ENCODE results near the gene CYTL1.
A peak's percentile ranks its signal among the peaks of the same experiment; 100 is the strongest.
"Not testable (repeated sequence)": the region's sequence is repeated elsewhere in the genome, so short reads cannot be mapped to it uniquely, and the experiment has no call there.

Gene CYTL1

DNA sequence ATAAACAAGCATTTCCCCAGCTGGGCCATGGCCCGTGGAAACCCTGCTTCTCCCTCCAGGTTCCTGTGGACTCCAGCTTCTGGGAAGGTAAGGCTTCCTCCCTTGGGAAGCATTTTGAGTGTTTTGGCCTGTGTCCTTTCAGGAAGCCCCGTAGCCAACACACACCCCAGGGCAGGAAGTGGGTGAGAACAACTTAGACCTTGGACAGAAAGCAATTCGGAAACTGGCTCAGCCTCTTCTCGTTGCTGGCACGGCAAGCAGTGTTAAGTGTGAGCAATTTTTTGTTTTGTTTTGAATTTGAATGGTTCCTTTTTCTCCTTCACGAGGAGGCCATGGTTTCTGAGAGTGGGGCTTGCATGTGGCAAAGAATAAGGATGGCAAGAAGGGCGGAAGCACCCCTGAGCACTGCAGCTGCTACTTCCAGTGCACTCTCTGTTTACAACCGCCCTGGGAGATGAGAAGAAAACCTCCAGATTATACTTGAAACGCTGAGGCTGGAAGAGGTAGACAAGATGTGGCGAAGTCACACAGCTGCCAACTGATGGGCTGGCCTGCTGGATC is 14.1 kb upstream of the CYTL1 start:
- FAIRE-seq, result no peak

DNA sequence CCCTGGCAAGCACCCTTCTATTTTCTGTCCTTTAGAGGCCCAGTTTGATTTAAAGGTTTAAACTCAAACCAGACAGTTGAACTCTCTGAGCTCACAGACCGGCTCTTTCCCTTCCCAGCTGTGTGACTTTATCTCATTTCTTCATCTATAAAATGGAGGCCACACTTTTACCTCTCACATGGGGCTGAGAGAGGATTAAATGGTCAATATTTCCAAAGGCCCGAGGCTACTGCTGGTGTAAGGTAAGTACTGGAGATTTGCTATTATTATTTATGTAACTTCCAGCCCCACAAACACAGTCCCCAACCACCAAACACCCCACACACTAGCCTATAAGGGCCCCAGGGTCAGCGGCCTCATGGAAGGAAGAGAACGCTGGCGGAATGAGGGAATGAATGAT is 13.6 kb upstream of the CYTL1 start:
- no peak for FAIRE-seq

DNA sequence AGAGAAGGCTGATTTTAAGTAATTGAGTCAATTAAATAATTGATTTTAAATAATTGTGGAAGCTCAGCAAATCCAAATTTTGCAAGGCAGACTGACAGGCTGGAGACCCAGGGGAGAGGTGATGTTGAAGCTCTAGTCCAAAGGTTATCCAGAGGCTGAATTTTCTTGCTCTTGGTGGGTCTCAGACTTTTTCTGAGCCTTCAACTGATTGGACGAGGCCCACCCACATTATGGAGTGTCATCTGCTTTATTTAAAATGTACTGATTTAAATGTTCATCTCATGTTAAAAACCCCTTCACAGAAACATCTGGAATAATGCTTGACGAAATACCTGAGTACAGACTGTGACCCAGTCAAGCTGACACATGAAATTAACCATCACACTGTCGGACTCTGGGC is 11.7 kb upstream of the CYTL1 start:
- FAIRE-seq, result no peak

DNA sequence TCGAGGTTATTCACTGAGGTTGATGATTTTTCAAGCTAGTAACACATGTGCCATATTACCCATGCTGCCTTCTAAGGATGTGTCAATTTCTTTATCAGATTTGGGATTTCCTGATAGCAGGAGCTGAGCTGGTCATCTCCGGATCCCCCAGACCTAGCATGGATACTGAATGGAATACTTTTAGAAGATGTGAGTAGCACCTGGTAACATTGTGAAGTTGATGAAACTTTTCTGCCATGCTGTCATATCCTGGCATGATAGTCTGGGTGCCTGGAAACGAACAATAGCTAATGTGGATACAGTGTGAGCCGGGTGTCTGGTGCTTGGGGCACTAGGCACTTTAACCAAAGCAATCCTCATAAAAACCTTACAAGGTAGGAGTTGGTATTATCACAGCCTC is 11.0 kb upstream of the CYTL1 start:
- no peak for FAIRE-seq

DNA sequence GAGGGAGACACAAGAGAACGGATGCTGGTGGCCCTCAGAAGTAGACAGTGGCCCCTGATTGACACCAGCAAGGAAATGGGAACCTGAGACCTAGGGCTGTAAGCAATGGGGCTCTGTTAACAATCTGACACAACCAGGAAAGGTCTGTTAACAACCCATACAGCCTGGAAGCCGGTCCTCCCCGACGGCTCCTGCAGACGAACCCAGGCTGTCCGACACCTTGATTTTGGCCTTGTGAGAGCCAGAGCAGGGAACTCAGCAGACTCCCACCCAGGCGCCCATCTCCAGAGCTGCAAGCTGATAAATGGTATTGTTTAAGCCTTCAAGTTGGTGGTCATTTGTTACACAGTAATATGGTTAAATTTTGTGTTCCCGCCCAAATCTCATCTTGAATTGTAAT is 10.2 kb upstream of the CYTL1 start:
- no peak for FAIRE-seq

DNA sequence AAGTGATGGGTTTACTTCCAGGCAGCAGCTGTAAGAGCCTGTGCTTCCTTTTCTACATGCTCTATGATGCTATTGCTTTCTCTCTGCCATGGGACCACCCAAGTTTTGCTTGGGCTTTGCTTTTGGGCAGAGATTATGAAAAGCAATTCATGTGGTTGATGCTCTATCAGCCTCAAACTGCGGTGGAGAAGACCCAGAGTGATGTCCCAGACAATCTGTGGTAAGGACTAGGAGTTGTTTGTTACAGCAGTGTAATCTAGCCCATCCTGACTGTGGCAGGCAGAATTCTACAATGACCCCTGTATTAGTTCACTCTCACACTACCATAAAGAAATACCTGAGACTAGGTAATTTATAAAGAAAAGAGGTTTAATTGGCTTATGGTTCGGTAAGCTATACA is 9.2 kb upstream of the CYTL1 start:
- no peak for FAIRE-seq

DNA sequence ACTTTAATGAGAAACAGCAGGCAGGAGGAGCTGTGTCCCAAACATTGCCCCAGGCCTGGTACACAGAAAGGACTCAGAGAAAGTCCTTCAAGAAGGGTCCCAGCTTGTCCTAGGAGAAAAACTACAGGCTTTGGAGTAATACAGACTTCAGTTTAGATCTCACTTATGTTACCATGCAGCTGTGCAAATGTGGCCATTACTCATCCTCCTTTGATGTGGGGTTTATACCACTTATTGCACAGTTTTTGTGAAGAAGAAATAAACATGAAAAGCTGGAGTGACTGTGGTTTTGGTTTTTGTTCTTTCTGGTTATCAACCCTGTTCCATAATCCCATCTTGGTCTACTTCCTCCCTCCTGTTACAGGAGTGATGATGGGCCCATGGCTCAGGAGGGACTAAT is 8.1 kb upstream of the CYTL1 start:
- no peak for FAIRE-seq

DNA sequence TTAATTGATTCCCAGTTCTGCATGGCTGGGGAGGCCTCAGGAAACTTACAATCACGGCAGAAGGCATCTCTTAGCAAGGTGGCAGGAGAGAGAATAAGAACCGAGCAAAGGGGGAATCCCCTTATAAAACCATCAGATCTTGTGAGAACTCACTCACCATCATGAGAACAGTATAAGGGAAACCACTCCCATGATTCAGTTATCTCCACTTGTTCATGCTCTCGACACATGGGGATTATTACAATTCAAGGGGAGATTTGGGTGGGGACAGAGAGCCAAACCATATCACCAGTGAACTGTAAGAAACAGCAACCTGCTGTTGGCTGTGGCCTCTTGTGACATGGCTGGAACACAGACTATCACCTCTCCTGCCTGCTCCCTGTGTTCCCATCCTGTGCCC is 7.1 kb upstream of the CYTL1 start:
- no peak for FAIRE-seq

DNA sequence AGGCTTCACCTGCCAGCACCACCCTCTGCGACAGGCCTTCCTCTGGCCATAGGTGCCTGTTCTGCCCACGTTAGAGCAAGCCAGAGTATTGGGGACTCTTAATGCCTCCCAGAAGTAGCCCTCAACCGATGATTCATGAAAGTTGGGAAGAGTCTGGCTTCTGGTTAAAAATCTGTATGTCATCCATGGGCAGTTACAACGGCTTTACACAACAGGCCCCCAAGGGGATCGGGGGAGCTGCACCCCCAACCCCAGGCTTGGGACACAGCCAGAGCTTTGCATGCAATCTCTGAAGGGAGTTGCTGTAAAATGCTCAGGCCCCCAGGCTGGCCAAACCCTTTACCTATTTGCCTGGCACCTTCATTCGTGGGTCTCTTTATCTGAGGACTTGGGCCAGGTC is 5.4 kb upstream of the CYTL1 start:
- FAIRE-seq, result no peak

DNA sequence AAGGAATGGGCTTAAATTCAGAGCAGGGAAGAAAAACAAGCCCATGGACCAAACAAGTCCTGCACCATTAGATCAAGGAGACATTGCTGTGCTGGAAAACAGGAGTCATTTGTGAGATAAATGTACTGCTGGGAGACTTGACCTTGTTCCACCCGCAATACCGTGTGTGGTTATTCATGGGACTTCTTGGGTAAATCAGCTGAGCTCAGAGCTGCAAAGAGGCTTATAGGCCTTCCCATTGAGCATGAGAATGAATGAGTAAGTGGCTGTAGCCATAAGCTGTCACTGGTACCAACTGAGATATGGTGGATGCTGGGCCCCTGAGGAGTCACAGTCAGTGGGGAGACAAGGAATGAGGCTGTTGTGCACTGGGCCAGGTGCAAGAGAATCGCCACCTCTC is 2.3 kb upstream of the CYTL1 start:
- FAIRE-seq, result no peak

DNA sequence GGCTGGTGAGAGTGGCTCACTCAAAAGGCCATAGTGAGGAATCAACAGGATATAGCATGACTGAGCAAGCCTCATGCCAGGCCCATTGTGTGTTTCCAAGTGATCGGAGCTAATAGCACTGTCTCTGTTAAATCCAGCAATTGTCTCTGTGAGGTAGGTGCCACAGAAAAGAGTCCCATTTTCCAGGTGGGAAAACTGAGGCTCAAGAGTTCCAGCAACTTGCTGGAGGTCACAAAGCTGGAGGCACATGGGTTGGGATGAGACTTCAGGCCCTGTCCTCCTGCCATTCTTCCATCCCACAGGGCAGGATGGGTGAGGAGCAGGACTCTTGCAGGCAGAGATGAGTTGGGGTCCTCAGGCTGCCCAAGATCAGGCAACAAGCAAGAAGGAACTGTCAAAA is 1.1 kb upstream of the CYTL1 start:
- no peak for FAIRE-seq

DNA sequence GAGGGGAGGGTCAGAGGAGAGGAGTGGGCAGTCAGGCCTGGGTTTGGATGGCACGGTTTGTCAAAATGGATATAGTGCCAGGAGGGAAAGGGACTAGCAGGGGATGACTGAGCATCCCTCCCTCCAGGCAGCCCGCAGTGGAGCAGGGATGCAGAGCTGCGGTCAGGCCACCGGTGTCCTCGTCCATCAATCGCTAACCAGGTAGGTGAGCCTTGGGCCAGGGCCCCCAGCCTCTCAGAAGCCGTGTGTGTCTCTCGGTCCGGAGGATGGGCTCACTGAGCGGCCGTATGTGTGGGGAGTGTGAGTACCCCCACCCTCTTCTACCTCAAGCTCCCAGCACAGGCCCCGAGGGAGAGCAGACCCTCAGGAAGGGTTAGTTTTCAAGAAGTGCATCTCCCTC is 538 bp upstream of the CYTL1 start:
- no peak for FAIRE-seq

DNA sequence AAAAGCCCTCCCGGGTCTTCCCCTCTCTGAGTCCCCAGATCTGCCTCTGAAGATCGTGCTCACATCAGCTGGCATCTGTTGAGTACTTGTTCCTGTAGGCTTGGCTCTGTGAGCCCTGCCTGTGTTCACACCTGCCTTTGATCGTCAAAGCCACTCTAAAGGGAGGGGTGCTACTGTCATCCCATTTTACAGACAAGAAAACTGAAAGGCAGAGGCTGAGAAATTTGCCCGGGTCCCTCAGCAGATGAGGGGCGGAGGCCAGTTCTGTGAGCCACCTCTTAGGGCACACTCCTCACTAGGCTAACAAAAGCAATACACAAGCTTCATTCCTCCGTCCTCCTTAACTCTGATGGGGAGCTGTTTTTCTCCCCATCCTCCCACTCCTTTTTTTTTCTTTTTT is 655 bp downstream of the CYTL1 start:
- FAIRE-seq, result no peak

DNA sequence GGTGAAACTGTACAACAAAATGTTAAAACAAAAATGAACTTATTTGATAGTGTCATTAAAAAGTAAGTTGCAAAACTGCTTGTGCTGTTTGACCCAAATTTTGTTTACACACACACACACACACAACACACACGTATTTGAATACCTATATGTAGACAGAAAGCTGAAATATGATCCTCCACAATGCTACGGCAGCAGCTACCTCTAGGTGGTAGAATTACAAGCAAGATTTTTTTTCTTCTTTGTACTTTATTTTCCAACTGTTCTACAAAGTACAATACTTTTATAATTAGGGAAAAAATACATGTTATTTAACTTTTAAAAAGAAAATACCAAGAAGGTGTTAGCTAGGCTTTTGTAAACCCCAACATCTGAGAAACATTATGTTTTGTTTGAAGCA is 1.2 kb downstream of the CYTL1 start:
- peak; percentile 33 for FAIRE-seq

DNA sequence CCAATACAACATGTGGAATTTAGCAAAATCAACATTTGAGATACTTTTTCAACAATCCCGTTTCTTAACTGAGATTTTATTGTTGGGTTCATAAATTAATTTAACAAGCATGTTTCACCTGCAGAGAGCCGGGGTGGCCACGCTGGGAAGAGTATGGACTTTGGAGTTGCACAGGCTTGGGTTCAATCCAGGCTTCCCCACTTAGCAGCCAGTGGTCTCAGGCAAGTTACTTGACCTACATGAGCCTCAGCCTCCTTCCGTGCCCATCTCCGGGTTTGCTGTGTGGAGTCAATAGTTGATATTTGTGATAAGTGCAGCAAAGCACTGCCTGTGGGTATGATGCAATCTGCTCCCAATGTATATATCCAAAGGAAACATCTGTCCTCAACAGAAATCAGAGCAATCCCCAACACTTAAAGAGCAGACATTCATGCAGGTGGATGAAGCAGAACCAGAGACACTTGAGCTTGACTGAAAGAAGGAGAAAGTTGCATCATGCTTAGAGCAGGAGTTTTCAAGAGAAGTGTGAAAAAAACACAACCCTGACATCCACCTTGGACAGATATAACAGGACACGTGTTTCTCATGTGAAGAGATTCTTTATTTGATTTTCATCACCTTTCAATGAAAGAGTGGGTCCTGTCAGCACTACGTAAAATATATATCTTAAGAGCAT is 5.1 kb downstream of the CYTL1 start:
- no peak for FAIRE-seq

DNA sequence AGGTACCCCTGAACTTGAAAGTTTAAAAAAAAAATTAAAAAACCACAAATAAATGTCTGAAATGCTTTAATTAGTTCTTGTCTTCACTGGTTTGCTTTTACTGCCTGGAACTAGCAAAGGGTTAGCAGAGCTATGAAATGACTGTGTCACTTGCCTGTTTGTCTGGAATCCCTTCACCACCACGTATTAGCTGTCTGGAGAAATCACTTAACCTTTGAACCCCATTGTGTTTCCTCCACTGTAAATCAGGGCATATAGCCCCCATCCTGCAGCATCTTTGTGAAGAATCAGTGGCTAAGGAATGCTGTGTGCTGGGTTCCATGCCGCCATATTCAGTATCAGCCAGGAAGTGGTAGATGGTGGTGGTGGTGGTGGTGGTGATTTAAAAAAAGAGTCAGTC is 6.3 kb downstream of the CYTL1 start:
- FAIRE-seq, result no peak

DNA sequence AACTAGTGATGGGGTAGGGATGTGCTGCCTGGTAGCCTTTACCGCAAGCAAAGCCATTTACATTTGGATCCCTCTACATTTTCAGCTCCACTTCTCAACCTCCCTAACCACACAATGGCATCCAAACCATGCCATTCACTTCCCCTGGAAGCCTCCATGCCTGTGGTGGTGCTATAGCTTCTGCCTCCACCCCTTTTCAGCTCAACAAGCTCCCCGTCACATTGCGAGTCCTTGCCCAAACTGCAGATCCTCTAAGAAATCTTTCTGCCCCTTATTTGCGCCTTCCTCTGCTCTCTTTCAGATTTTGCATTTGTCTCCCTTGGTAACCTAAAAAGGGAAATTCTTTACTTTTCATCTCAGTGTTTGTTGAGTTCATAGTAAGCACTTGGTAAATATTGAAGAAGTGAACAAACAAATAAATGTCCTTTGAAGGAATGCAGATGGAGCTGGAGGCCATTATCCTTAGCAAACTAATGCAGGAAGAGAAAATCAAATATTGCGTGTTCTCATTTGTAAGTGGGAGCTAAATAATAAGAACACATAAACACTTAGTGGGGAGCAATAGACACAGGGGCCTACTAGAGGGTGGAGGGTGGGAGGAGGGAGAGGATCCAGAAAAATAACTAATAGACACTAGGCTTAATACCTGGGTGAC is 6.9 kb downstream of the CYTL1 start:
- no peak for FAIRE-seq

DNA sequence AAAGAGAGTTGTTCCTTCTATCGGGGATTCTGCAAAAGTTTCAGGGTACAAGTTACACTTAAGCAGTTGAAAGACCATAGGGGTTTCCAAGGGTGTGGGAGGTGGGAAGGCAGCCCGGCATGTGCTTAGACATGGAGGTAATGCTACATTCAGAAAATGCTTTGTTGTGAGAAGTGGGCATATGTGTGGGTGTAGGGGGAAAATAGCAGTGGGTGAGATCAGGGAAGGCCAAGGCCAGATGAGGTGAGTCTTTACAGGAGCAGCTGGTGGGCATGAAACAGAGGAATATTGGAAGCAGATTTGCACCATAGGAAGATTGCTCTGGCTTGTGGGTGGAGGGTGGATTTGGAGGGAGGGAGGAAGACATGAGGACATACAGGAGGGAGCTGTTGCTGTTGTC is 8.3 kb downstream of the CYTL1 start:
- no peak for FAIRE-seq

DNA sequence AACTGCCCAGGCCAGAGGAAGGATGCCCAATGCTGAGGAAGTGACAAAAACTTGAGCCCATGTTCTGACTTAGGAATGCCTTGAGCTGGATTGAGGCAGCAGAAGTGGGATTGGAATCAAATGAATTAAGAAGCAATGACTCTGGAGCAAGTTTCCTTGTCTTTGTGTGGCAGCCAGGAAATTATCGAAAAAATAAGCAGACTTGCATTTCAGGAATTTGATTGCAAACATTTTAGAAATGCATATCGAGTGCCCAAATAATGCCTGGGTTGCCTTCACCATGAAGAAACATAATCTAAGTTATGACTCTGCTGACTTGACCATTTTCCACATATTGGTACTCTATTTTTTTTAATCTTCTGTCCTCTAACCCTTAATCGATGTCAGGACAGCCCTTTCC is 9.5 kb downstream of the CYTL1 start:
- no peak for FAIRE-seq

DNA sequence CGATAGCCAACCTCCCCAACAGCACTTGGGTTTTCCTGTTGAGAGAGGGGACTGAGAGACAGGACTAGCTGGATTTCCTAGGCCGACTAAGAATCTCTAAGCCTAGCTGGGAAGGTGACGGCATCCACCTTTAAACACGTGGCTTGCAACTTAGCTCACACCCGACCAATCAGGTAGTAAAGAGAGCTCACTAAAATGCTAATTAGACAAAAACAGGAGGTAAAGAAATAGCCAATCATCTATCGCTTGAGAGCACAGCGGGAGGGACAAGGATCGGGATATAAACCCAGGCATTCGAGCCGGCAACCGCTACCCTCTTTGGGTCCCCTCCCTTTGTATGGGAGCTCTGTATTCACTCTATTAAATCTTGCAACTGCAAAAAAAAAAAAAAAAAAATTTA is 12.3 kb downstream of the CYTL1 start:
- not testable (repeated sequence) for FAIRE-seq

DNA sequence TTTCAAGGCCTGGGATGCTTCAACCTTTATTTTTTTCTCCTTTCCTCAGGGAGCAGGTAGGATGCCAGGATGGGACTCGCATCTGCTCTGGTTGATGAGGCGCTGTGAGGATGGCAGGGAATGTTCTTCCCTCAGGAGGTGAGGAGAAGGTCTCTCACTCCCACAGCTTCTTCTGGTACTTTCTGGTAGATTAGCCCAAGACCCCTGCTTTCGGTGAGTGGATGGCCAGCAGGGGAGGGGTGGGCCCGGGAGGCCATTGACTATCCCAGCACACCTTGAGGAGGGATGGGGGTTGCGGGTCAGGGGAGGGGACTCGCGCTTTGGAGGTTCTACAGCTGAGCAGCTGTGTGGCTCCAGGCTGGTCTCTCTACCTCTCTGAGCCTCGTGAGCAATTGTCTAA is 14.8 kb downstream of the CYTL1 start:
- FAIRE-seq, result no peak

DNA sequence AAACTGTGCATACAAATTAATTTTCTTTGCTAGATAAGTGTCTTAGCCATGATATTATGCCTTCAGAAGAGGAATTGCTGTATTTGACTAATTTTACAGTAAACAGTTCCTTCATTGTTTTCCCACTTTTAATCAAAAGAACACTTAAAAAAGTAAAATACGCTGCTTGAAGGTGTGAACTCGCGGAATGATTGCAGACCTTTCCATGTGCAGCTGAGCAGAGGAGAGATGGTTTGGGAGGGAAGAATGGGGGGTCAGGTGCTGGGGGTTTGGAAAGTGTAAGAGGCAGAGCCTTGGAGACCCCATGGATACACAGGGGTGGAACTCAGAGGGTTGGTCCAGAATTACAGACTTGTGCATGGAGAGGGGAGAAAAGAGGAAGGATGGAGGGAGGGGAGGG is 15.3 kb downstream of the CYTL1 start:
- no peak for FAIRE-seq

DNA sequence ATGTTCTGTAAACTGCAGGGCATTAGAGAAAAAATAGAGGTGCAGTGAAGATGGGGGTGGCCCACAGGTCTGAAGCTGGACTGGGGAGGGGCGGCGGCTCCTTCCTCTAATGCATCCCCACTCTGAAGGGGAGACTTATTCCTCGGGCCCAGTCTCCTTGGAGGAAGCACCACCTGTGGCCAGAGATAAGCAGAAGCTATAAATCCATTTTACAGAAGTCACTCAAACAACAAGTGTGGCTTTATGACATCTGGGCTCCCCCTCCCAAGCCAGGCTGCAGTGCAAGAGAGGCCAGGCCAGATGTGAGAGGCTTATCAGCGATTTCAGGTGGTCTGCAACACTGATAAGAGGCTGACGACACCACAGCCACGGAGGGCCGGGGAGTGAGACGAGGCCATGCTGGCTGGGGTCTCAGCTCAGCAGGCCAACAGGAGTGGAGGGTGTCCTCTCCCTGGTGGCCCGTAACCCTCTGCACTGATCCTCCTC is 15.8 kb downstream of the CYTL1 start:
- no peak for FAIRE-seq

DNA sequence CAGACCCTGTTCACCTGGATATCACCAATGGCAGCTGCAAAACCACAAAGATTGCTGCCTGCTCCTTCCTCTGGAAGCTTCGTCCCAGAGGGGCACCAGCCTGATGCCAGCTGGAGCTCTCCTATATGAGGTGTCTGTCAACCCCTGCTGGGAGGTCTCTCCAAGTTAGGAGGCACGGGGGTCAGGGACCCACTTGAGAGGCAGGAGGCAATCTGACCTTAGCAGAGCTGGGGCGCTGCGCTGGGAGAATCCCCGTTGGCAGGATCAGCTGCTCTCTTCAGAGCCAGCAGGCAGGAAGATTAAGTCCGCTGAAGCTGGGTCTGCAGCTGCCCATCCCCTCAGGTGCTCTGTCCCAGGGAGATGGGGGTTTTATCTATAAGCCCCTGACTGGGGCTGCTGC is 17.6 kb downstream of the CYTL1 start:
- not testable (repeated sequence) for FAIRE-seq

DNA sequence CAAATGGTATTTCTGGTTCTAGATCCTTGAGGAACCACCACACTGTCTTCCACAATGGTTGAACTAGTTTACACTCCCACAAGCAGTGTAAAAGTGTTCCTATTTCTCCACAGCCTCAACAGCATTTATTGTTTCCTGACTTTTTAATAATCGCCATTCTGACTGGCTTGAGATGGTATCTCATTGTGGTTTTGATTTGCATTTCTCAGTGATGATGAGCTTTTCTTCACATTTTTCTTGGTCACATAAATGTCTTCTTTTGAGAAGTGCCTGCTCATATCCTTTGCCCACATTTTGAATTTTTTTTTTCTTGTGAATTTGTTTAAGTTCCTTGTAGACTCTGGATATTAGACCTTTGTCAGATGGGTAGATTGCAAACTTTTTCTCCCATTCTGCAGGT is 22.3 kb downstream of the CYTL1 start:
- FAIRE-seq, result not testable (repeated sequence)
